Esophagus (tissue), 2 donors: ENCODE data around the gene DRC7. TPM values are rescaled to one million over a fixed set of nuclear protein-coding genes. Genes with fewer than 3 reads are reported as not detected.

ENCODE experiments used
- H3K27ac ChIP-seq, 2 donors: one replicate each; pipeline ENCODE4 v1.5.1; 2013; ENCODE audit warnings: low read depth in 2 of 2, mild to moderate bottlenecking in 2 of 2, inconsistent platforms in 1 of 2, low read length in 1 of 2, moderate library complexity in 1 of 2
- H3K27me3 ChIP-seq, 2 donors: one replicate each; pipeline ENCODE4 v1.6.1; 2013; ENCODE audit warnings: low read length in 2 of 2, control low read depth in 1 of 2, mild to moderate bottlenecking in 1 of 2; ENCODE audit not compliant: insufficient read depth in 2 of 2, control insufficient read depth in 1 of 2
- H3K36me3 ChIP-seq, 2 donors: one replicate each; pipeline ENCODE4 v1.6.1; 2013; ENCODE audit warnings: low read length in 1 of 2; ENCODE audit not compliant: control insufficient read depth in 2 of 2, insufficient read depth in 2 of 2
- H3K4me1 ChIP-seq, 2 donors: one replicate each; pipeline ENCODE4 v1.6.1; 2013; ENCODE audit warnings: low read length in 1 of 2; ENCODE audit not compliant: control insufficient read depth in 2 of 2, insufficient read depth in 2 of 2
- H3K4me3 ChIP-seq, 2 donors: one replicate each; pipeline ENCODE4 v1.5.1; 2013; ENCODE audit warnings: low read length in 2 of 2, mild to moderate bottlenecking in 2 of 2, low read depth in 1 of 2, moderate library complexity in 1 of 2
- H3K9me3 ChIP-seq, 2 donors: one replicate each; pipeline ENCODE4 v1.6.1; 2013; ENCODE audit warnings: mild to moderate bottlenecking in 2 of 2, low read depth in 1 of 2, low read length in 1 of 2, moderate library complexity in 1 of 2; ENCODE audit not compliant: control insufficient read depth in 2 of 2, insufficient read depth in 1 of 2
- WGBS, 2 donors: extraction: QIAGEN DNeasy Blood & Tissue Kit; methylation state at CpG; one replicate each; pipeline ENCODE4 v1.1.7; 2013; 5-methylcytosine and 5-hydroxymethylcytosine counted together
- polyA plus RNA-seq, 2 donors: library from polyadenylated mRNA; stranded (reverse); fragments of 200-250 nt; gene quantifications; one replicate each; pipeline ENCODE4 v1.2.3, GENCODE V29; 2013
- donor health status: healthy with polysubstance abuse.
- donor health status: Bipolar disorder and iron deficiency.

DRC7 gene
- polyA plus RNA-seq, 2 donors: not detected

DNA sequence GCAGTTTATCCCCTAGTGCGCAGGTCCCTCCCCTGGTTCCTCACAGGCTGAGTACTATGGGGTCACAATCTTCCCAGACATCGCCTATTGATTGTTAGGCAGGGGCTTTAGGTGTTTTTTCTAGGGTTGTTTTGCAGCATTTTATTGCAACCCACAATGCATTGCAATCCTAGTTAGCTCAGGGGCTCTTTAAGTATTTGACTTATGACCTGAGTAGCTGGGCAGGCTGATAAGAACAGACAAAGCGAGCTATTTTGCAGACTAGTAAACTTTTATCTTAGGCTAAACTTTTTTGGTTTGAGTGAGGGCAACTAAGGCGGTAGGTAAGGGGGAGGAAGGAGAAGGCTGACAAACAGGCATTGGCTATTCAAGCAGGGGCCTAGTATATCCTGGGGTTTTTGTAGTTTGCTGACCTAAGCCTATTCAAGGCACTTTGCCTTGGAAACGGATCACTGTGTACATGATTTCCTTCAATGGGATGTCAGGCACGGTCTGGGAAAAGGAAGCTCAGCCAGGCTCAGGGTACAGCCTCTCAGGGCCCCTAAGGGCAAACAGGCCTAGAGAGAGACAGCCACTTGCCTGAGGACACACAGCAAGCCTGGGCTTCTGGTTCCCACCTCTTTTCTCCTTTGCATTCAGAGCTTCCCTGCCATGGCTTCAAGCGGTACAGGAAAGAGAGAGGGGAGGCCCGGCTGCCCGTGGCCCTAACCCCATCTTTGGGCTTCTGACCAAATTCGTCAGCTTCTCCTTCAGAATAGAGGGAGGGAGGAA is 6.4 kb downstream of the DRC7 start:
- H3K4me3 ChIP-seq: no peak overlapping the region
- WGBS, 2 donors: 54 to 74% methylated on average over 10 of the region's 10 CpGs
- no peaks in the 10 kb centered on the region for H3K4me1 ChIP-seq
- H3K27me3 ChIP-seq: no peaks in the 10 kb centered on the region
- H3K36me3 ChIP-seq: no peaks in the 10 kb centered on the region
- no peaks in the 10 kb centered on the region for H3K9me3 ChIP-seq
- no peak overlapping the region for H3K27ac ChIP-seq

DNA sequence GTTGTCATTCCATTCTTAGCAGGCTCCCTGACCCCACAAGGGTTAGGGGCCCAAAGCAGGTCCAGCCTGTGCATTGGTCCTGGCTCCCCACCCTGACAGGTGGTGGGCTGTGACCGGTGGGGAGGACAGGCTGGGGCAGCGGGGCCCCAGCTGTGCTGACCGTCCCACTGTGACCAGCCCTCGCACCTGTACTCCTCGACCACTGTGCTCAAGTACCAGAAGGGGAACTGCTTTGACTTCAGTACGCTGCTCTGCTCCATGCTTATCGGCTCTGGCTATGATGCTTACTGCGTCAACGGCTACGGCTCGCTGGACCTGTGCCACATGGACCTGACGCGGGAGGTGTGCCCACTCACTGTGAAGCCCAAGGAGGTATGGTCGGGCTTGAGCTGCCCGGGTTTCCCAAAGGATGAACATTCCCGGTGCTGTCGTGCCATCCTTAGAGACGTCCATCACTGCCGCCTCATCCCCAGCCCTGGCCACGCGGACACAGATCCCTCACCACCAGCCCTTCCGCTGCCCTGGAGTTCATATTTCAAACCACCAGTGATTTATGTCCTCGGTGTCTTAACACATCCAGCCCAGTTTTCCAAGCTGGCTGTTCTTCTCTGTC is 7.3 kb downstream of the DRC7 start:
- 80 to 84% methylated on average over 23 of the region's 23 CpGs for WGBS, 2 donors
- Histone ChIP-seq H3K27me3 (no peaks in the 10 kb centered on the region), H3K4me3 (no peak overlapping the region), H3K4me1 (no peaks in the 10 kb centered on the region), H3K27ac (no peak overlapping the region), H3K36me3 (no peaks in the 10 kb centered on the region), H3K9me3 (no peaks in the 10 kb centered on the region)

DNA sequence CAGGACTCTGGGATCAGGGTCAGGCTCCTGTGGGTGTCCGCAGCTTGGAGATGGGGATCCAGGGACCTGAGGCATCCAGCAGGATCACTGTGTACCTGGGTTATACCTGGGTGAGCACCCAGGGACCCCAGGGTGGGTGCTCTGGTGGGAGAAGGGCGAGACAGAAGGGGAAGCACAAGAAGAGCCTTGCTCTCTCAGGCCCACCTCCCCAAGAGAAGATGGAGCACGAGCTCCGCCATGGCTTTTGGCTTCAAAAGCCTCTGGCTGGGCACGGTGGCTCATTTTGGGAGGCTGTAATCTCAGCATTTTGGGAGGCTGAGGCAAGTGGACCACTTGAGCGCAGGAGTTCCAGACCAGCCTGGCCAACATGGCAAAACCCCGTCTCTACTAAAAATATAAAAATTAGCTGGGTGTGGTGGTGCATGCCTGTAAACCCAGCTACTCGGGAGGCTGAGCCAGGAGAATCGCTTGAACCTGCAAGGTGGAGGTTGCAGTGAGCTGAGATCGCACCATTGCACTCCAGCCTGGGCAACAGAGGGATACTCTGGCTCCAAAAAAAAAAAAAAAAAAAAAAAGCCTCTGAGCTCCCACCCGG is 8.9 kb downstream of the DRC7 start:
- no peaks in the 10 kb centered on the region for H3K36me3 ChIP-seq
- no peak overlapping the region for H3K4me3 ChIP-seq
- WGBS, 2 donors: 82 to 91% methylated on average over 11 of the region's 11 CpGs
- H3K9me3 ChIP-seq: no peaks in the 10 kb centered on the region
- H3K27ac ChIP-seq: no peak overlapping the region
- H3K27me3 ChIP-seq: no peaks in the 10 kb centered on the region
- no peaks in the 10 kb centered on the region for H3K4me1 ChIP-seq

DNA sequence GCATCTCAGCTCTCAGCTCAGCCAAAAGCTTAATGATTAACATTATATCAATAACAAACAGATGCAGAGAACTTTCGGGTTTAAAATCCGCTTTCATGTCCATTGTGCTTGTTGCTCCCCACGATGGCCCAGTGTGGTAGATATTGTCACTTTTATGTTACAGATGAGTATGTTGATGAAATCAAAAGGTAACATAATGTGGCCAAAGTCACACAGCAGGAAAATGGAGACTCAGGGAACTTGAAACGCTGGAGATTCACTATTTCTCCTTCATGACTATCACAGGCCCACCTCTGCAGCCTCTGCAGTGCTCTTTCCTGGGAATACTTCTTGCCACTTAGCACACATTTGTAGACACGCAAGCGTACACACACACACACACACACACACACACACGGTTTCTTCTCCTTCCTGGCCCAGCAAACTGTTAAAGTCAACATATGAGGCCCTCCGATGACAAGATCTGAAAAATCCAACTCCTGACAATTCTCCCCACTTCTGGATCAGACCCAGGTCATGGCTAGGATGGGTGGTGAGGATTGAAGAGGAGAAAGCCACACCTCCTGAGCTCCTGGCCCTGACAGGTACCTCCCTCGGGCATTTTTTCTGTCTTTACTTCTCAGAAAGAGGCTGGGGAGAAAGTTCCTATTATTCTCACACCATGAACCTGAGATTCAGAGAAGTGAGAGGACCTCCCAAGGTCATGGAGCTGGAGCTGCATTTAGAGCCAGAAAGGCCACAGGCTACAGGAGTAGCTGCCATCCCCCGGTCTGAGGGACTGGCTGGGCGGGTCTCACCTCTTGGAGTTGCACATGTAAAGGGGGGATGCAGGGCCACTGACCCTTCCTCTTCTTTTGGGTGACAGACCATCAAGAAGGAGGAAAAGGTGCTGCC is 9.7 kb downstream of the DRC7 start:
- Histone ChIP-seq H3K4me1 (no peaks in the 10 kb centered on the region), H3K27ac (no peak overlapping the region), H3K36me3 (no peaks in the 10 kb centered on the region), H3K27me3 (no peaks in the 10 kb centered on the region), H3K9me3 (no peaks in the 10 kb centered on the region), H3K4me3 (no peak overlapping the region)
- 58 to 59% methylated on average over 11 of the region's 11 CpGs for WGBS, 2 donors

DNA sequence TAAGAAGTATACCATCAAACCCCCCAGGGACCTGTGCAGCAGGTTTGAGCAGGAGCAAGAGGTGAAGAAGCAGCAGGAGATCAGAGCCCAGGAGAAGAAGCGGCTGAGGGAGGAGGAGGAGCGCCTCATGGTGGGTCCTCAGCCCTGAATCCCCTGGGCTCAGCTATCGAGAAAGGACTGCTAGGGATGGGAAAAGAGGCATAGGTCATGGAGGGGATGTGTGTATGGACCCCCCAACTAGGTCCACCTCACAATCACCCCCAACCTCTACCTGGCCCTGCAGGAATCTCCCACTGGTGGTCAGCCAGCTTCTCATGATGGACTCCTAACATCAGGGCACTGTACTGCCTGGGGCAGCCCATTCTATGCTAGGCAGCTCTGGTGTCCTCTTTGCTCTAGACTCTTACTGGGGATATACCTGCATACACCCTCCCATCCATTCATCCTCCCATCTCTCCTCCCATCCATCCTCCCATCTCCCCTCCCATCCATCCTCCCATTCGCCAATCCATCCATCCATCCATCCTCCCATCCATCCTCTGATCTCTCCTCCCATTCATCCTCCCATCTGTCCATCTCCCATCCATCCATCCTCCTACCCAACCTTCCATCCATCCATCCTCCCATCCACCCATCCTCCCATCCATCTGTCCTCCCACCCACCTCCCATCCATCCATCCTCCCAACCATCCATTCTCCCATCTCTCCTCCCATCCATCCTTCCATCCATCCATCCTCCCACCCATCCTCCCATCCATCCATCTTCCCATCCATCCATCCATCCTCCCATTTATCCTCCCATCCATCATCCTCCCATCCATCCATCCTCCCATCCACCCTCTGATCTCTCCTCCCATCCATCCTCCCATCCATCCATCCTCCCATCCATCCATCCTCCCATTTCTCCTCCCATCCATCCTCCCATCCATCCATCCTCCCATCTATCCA is 10.6 kb downstream of the DRC7 start:
- H3K4me1 ChIP-seq: no peaks in the 10 kb centered on the region
- H3K36me3 ChIP-seq: no peaks in the 10 kb centered on the region
- H3K27ac ChIP-seq: no peak overlapping the region
- H3K4me3 ChIP-seq: no peak overlapping the region
- H3K27me3 ChIP-seq: no peaks in the 10 kb centered on the region
- WGBS, 2 donors: 91 to 100% methylated on average over 4 of the region's 4 CpGs
- no peaks in the 10 kb centered on the region for H3K9me3 ChIP-seq

DNA sequence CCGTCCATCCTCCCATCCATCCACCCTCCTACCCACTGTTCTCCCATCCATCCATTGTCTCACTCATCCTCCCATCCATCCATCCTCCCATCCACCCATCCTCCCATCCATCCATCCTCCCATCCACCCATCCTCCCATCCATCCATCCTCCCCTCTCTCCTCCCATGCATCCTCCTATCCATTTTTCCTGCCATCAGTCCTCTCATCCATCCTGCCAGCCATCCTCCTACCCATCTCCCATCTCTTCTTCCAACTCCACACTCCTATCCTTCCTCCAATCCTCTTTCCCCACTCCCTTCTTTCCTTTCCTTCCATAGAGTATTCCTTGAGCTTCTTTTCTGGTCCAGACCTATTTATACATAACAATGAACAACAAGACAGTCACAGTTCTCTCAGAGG is 12.1 kb downstream of the DRC7 start:
- Histone ChIP-seq H3K27me3 (no peaks in the 10 kb centered on the region), H3K9me3 (no peaks in the 10 kb centered on the region), H3K4me1 (no peaks in the 10 kb centered on the region), H3K27ac (no peak overlapping the region), H3K4me3 (no peak overlapping the region), H3K36me3 (no peaks in the 10 kb centered on the region)
- 93 to 100% methylated on average over 1 of the region's 1 CpG for WGBS, 2 donors

DNA sequence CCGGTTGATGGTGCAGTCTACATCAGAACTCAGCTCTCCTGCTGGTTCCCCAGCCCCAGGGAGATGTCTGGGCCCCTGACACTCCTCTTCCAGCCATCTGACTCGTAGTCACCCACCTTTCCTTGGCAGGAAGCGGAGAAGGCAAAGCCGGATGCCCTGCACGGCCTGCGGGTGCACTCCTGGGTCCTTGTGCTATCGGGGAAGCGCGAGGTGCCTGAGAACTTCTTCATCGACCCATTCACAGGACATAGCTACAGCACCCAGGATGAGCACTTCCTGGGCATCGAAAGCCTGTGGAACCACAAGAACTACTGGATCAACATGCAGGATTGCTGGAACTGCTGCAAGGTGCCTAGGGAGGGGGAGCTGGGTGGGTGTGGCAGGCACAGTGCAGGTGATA is 12.7 kb downstream of the DRC7 start:
- H3K4me3 ChIP-seq: no peak overlapping the region
- no peaks in the 10 kb centered on the region for H3K9me3 ChIP-seq
- no peak overlapping the region for H3K27ac ChIP-seq
- H3K4me1 ChIP-seq: no peaks in the 10 kb centered on the region
- no peaks in the 10 kb centered on the region for H3K36me3 ChIP-seq
- 86 to 89% methylated on average over 11 of the region's 11 CpGs for WGBS, 2 donors
- H3K27me3 ChIP-seq: no peaks in the 10 kb centered on the region

DNA sequence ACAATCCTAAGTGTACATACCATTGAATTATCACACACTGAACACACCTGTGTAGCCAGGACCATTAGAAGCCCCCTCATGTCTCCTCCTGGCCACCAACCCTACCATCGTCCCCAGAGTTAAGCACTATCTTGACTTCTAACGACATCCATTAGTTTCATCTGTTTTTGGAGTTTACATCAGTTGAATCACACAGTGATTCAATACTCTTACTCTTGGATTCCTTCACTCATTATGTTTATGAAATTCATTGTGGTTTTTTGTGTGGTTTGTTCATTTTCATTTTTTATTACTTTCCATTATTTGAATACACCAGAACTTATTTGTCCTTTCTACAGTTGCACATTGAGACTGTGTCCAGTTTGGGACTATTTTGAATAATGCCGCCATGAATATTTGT is 13.6 kb downstream of the DRC7 start:
- Histone ChIP-seq H3K36me3 (no peaks in the 10 kb centered on the region), H3K9me3 (no peaks in the 10 kb centered on the region), H3K4me3 (no peak overlapping the region), H3K4me1 (no peaks in the 10 kb centered on the region), H3K27me3 (no peaks in the 10 kb centered on the region), H3K27ac (no peak overlapping the region)
- 86 to 97% methylated on average over 3 of the region's 3 CpGs for WGBS, 2 donors
